Astrocyte (in vitro differentiated cells and primary cell): ENCODE results near the gene ASXL1. TPM values are rescaled to one million over a fixed set of nuclear protein-coding genes. Genes with fewer than 3 reads are reported as not detected.

Experiments used
- DNase-seq: peaks from one replicate; pipeline ENCODE4 v3.0.0-alpha.2; 2010; ENCODE audit warnings: low read depth
- FAIRE-seq: peaks from 2 replicates; lab custom pipeline; 2011; peaks lifted over from hg19 to GRCh38; lab: Jason Lieb, UNC
- H2AFZ ChIP-seq: 2 replicates; pipeline ENCODE4 v1.6.0; 2012; ENCODE audit warnings: low read depth, low read length, inconsistent platforms
- H3K27ac ChIP-seq: 2 replicates; pipeline ENCODE4 v1.5.1; 2011; ENCODE audit warnings: low read depth, low read length, inconsistent platforms
- H3K27me3 ChIP-seq: 2 replicates; pipeline ENCODE4 v1.6.0; 2011; ENCODE audit warnings: low read length, inconsistent platforms; ENCODE audit not compliant: insufficient read depth
- H3K36me3 ChIP-seq: 2 replicates; pipeline ENCODE4 v1.5.1; 2011; ENCODE audit warnings: low read length, inconsistent platforms; ENCODE audit not compliant: insufficient read depth
- H3K4me1 ChIP-seq: 2 replicates; pipeline ENCODE4 v1.5.1; 2011; ENCODE audit warnings: low read length, inconsistent platforms; ENCODE audit not compliant: insufficient read depth
- H3K4me2 ChIP-seq: 2 replicates; pipeline ENCODE4 v1.6.0; 2012; ENCODE audit warnings: low read length, inconsistent platforms
- H3K4me3 ChIP-seq: 2 replicates; pipeline ENCODE4 v1.5.1; 2011; ENCODE audit warnings: low read depth, mild to moderate bottlenecking, low read length, inconsistent platforms; ENCODE audit not compliant: insufficient read depth
- H3K79me2 ChIP-seq: 2 replicates; pipeline ENCODE4 v1.6.0; 2012; ENCODE audit warnings: mild to moderate bottlenecking, low read length, inconsistent platforms; ENCODE audit not compliant: insufficient read depth
- H3K9ac ChIP-seq: 2 replicates; pipeline ENCODE4 v1.6.0; 2012; ENCODE audit warnings: mild to moderate bottlenecking, low read length, inconsistent platforms
- H3K9me3 ChIP-seq: 2 replicates; pipeline ENCODE4 v1.5.1; 2012; ENCODE audit warnings: low read depth, mild to moderate bottlenecking, low read length, inconsistent platforms; ENCODE audit not compliant: insufficient read depth
- H4K20me1 ChIP-seq: 2 replicates; pipeline ENCODE4 v1.6.0; 2012; ENCODE audit warnings: low read length, inconsistent platforms; ENCODE audit not compliant: insufficient read depth
- H3K27ac Mint-ChIP-seq: one replicate; pipeline ENCODE4 v1.8.0; 2021; ENCODE audit warnings: mild to moderate bottlenecking, mixed read lengths; ENCODE audit not compliant: unreplicated experiment
- H3K27me3 Mint-ChIP-seq: one replicate; pipeline ENCODE4 v1.8.0; 2021; ENCODE audit warnings: low read depth, mixed read lengths; ENCODE audit not compliant: unreplicated experiment
- H3K36me3 Mint-ChIP-seq: one replicate; pipeline ENCODE4 v1.8.0; 2021; ENCODE audit warnings: low read depth, mixed read lengths; ENCODE audit not compliant: unreplicated experiment
- H3K4me1 Mint-ChIP-seq: one replicate; pipeline ENCODE4 v1.8.0; 2021; ENCODE audit warnings: low read depth, mixed read lengths; ENCODE audit not compliant: unreplicated experiment
- H3K4me3 Mint-ChIP-seq: one replicate; pipeline ENCODE4 v1.8.0; 2021; ENCODE audit warnings: mild to moderate bottlenecking, moderate library complexity, mixed read lengths; ENCODE audit not compliant: unreplicated experiment
- H3K9me3 Mint-ChIP-seq: one replicate; pipeline ENCODE4 v1.8.0; 2021; ENCODE audit warnings: mild to moderate bottlenecking, mixed read lengths; ENCODE audit not compliant: unreplicated experiment
- CTCF ChIP-seq: IDR thresholded peaks from 2 replicates; pipeline ENCODE4 v1.5.1; 2011; ENCODE audit warnings: low read depth, mild to moderate bottlenecking, inconsistent platforms, low read length, moderate library complexity; ENCODE audit not compliant: insufficient read depth
- EZH2 ChIP-seq: IDR thresholded peaks from 2 replicates; pipeline ENCODE4 v1.6.1; 2012; ENCODE audit warnings: mild to moderate bottlenecking, low read length, inconsistent platforms; ENCODE audit not compliant: insufficient read depth
- total RNA-seq: library from RNA; stranded (reverse); gene quantifications from 2 replicates; pipeline ENCODE4 v1.2.1, GENCODE V29; 2021

ASXL1 gene
- total RNA-seq, 1 donor from 2014 or later, result 62.4 TPM

- Histone ChIP-seq H3K27me3 (no peaks in the 10 kb centered on the region), H3K4me1 (peaks cover 68% of the 10 kb centered on the region), H3K79me2 (peaks cover 95% of the 10 kb centered on the region), H3K9me3 (no peaks in the 10 kb centered on the region), H2AFZ (peak overlapping the region; percentile 29), H3K27ac (peak overlapping the region; percentile 77), H3K4me3 (peak overlapping the region; percentile 53), H3K36me3 (peaks cover 4% of the 10 kb centered on the region), H4K20me1 (peaks cover 44% of the 10 kb centered on the region), H3K4me2 (peak overlapping the region; percentile 84), H3K9ac (peak overlapping the region; percentile 79)
- Mint-ChIP-seq H3K27me3 (no peaks in the 10 kb centered on the region), H3K27ac (peak overlapping the region; percentile 94), H3K4me3 (peak overlapping the region; percentile 67), H3K36me3 (peaks cover 9% of the 10 kb centered on the region), H3K4me1 (peaks cover 43% of the 10 kb centered on the region), H3K9me3 (no peaks in the 10 kb centered on the region)
- FAIRE-seq (no peak), DNase-seq (peak; percentile 91)
- TF ChIP-seq EZH2 (no peak), CTCF (no peak)
These were observed 117.1 kb downstream of the ASXL1 start for GRCh38 chr20:32474967-32475811.

GRCh38 chr20:32476684-32477593 is 118.8 kb downstream of the ASXL1 start:
- H3K4me1 ChIP-seq, result peaks cover 68% of the 10 kb centered on the region
- DNase-seq, result no peak
- H3K27me3 Mint-ChIP-seq, result no peaks in the 10 kb centered on the region
- peaks cover 2% of the 10 kb centered on the region for H3K36me3 Mint-ChIP-seq
- H3K27me3 ChIP-seq, result no peaks in the 10 kb centered on the region
- H3K9ac ChIP-seq, result no peak overlapping the region
- H3K79me2 ChIP-seq, result peaks cover 95% of the 10 kb centered on the region
- H3K4me3 Mint-ChIP-seq, result peak overlapping the region; percentile 67
- peaks cover 61% of the 10 kb centered on the region for H4K20me1 ChIP-seq
- no peak overlapping the region for H3K27ac ChIP-seq
- H3K9me3 ChIP-seq, result no peaks in the 10 kb centered on the region
- no peak overlapping the region for H2AFZ ChIP-seq
- H3K36me3 ChIP-seq, result peaks cover 4% of the 10 kb centered on the region
- no peaks in the 10 kb centered on the region for H3K9me3 Mint-ChIP-seq
- TF ChIP-seq EZH2, result no peak
- no peak for TF ChIP-seq CTCF
- peak overlapping the region; percentile 55 for H3K27ac Mint-ChIP-seq
- no peak for FAIRE-seq
- H3K4me1 Mint-ChIP-seq, result peaks cover 48% of the 10 kb centered on the region
- no peak overlapping the region for H3K4me3 ChIP-seq
- peak overlapping the region; percentile 84 for H3K4me2 ChIP-seq
